ENCODE measurements around the gene PRDM2.

The PRDM2 gene

GRCh38 chr1:13792419-13792818 lies 92.4 kb downstream of the PRDM2 start:
- no peak for DNase-seq (ENCODE audit: low spot score)

- no peak for DNase-seq (ENCODE audit: low spot score)
Observed at GRCh38 chr1:13793088-13793730, 93.2 kb downstream of the PRDM2 start.

GRCh38 chr1:13794231-13795187 lies 94.5 kb downstream of the PRDM2 start:
- DNase-seq (ENCODE audit: low spot score) = no peak

- DNase-seq (ENCODE audit: low spot score) = peak; percentile 60
Observed at GRCh38 chr1:13797397-13797796, 97.4 kb downstream of the PRDM2 start.

- no peak for DNase-seq (ENCODE audit: low spot score)
Observed at GRCh38 chr1:13798120-13798519, 98.1 kb downstream of the PRDM2 start.

- no peak for DNase-seq (ENCODE audit: low spot score)
Observed at GRCh38 chr1:13799502-13800283, 99.7 kb downstream of the PRDM2 start.

GRCh38 chr1:13801232-13801631 lies 101.2 kb downstream of the PRDM2 start:
- peak; percentile 34 for DNase-seq (ENCODE audit: low spot score)

- peak; percentile 16 for DNase-seq (ENCODE audit: low spot score)
Observed at GRCh38 chr1:13801655-13802486, 101.9 kb downstream of the PRDM2 start.

GRCh38 chr1:13802782-13803545 lies 103.0 kb downstream of the PRDM2 start:
- DNase-seq (ENCODE audit: low spot score) = no peak

GRCh38 chr1:13803546-13804239 lies 103.7 kb downstream of the PRDM2 start:
- no peak for DNase-seq (ENCODE audit: low spot score)

GRCh38 chr1:13804240-13804633 lies 104.2 kb downstream of the PRDM2 start:
- no peak for DNase-seq (ENCODE audit: low spot score)

GRCh38 chr1:13805431-13805830 lies 105.4 kb downstream of the PRDM2 start:
- no peak for DNase-seq (ENCODE audit: low spot score)

- DNase-seq (ENCODE audit: low spot score) = no peak
Observed at GRCh38 chr1:13806108-13806507, 106.1 kb downstream of the PRDM2 start.

GRCh38 chr1:13807209-13807608 lies 107.2 kb downstream of the PRDM2 start:
- no peak for DNase-seq (ENCODE audit: low spot score)

- DNase-seq (ENCODE audit: low spot score) = no peak
Observed at GRCh38 chr1:13808729-13809131, 108.7 kb downstream of the PRDM2 start.

GRCh38 chr1:13809461-13810159 lies 109.6 kb downstream of the PRDM2 start:
- peak; percentile 19 for DNase-seq (ENCODE audit: low spot score)

GRCh38 chr1:13812456-13813397 lies 112.7 kb downstream of the PRDM2 start:
- DNase-seq (ENCODE audit: low spot score) = no peak

- no peak for DNase-seq (ENCODE audit: low spot score)
Observed at GRCh38 chr1:13813398-13814012, 113.5 kb downstream of the PRDM2 start.
